Regular cardiac myocyte (primary cell): ENCODE data around the gene DUOX1. TPM values are rescaled to one million over a fixed set of nuclear protein-coding genes. Genes with fewer than 3 reads are reported as not detected.

Experiments used
- total RNA-seq: library from RNA; depleted of rRNA; stranded (reverse); fragments of >200 nt; gene quantifications from 2 replicates; pipeline ENCODE4 v1.2.3, GENCODE V29; 2014

DUOX1 gene
- total RNA-seq, result under 0.01 TPM in 2 replicates

GRCh38 chr15:45129651-45130129 is at the start of gene DUOX1, which contains the start of gene DUOXA1:
Gene DUOX1 (plus strand): TSS chr15:45129994. CDS start chr15:45131967, 1,973 bp downstream.
Gene DUOXA1 (minus strand): TSS chr15:45129879. CDS start chr15:45123014, 6,865 bp downstream.

GRCh38 chr15:45114076-45114750 is 15.6 kb upstream of the DUOX1 start, which contains the start of the genes DUOX2 and DUOXA2:
Gene DUOX2 (minus strand): TSS chr15:45114172. CDS start chr15:45113411, 761 bp downstream.
Gene DUOXA2 (plus strand): TSS chr15:45114326. CDS start chr15:45114606, 280 bp downstream.

DNA sequence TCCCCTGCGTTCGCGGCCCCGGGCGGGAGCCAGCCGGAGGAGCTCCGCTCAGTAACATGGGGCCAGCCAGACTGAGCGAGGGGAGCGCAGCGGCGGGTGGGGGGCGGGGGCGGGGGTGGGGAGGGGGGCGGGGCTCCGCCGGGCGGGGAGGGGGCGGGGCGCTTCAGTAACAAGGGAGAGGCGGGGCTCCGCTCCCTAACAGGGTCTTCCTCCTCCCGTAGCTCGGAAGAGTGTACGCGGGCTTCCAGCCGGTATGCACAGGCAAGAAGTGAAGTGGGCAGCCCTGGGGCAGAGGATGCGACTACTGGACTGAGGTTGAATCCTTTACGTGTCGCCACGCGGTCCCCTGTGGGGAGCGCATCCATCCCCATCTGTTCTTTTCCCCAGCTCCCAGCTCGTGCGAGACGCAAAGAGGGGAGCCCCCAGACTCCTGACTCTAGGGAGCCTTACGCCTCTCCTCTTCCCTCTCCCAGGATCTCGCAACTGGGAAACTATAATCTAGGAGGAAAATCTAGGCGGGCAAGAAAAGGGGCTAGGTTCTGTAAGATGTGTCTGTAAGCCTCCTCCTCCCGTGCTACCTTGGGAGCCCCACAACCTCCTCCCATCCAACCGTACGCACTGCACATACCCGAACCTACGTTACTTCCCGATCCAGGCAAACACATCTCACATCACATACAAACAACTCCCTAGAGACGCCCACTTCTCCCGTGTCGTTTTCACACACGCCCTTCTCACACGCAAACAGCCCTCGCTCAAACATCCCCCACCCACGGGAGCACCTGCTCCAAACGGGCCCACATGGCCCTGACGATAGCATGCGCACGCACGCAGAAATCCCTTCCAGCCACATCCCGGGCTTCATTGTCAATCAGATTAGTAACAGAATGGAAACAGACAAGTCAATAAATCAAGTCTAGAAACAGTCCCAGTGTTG is 58.4 kb downstream of the DUOX1 start, which contains the start of gene SHF:
Gene SHF (minus strand): TSS at position 73 of the 937 bp plus-strand sequence. CDS start 15 bp downstream, at position 58.

Other genes with a start within 250 kb of the DUOX1 start
- not detected in 2 replicates for gene TERB2, start 173.3 kb upstream of the DUOX1 start, total RNA-seq
- 4.8 and 17.6 TPM in 2 replicates for gene SORD, start 106.8 kb upstream of the DUOX1 start, total RNA-seq
- gene DUOX2, start 15.8 kb upstream of the DUOX1 start, total RNA-seq, result under 0.01 TPM in 1 of 2 replicates, not detected in the other
- gene DUOXA2, start 15.7 kb upstream of the DUOX1 start, total RNA-seq, result not detected in 2 replicates
- 0.56 TPM in 1 of 2 replicates, not detected in the other for gene DUOXA1, start 115 bp upstream of the DUOX1 start, total RNA-seq
- gene SHF, start 58.0 kb downstream of the DUOX1 start, total RNA-seq, result 0.58 and 3.1 TPM in 2 replicates
- gene SLC28A2, start 122.2 kb downstream of the DUOX1 start, total RNA-seq, result under 0.01 TPM in 1 of 2 replicates, not detected in the other
- 0.19 and 0.56 TPM in 2 replicates for gene GATM, start 248.6 kb downstream of the DUOX1 start, total RNA-seq